UCSD-AML1 (cell line): ENCODE measurements around the gene PRKAG2.
A peak's percentile ranks its signal among the peaks of the same experiment; 100 is the strongest.

Experiments used
- DNase-seq: peaks from one replicate; lab custom pipeline; 2025; ENCODE audit not compliant: unreplicated experiment; lab: John Stamatoyannopoulos, UW

The PRKAG2 gene

GRCh38 chr7:151900986-151901621 is 24.2 kb upstream of the PRKAG2 start:
- DNase-seq = no peak

GRCh38 chr7:151900591-151900985 is 23.7 kb upstream of the PRKAG2 start:
- DNase-seq = no peak

GRCh38 chr7:151899513-151900360 is 22.8 kb upstream of the PRKAG2 start:
- no peak for DNase-seq

GRCh38 chr7:151897951-151898686 is 21.2 kb upstream of the PRKAG2 start:
- no peak for DNase-seq

- DNase-seq = no peak
These were observed 20.3 kb upstream of the PRKAG2 start for GRCh38 chr7:151897161-151897731.

GRCh38 chr7:151896486-151896885 is 19.6 kb upstream of the PRKAG2 start:
- no peak for DNase-seq

GRCh38 chr7:151896086-151896485 is 19.2 kb upstream of the PRKAG2 start:
- no peak for DNase-seq

GRCh38 chr7:151895631-151896031 is 18.7 kb upstream of the PRKAG2 start:
- DNase-seq = no peak

- no peak for DNase-seq
These were observed 18.2 kb upstream of the PRKAG2 start for GRCh38 chr7:151895008-151895630.

GRCh38 chr7:151894111-151895007 is 17.4 kb upstream of the PRKAG2 start:
- no peak for DNase-seq

- DNase-seq = no peak
These were observed 16.5 kb upstream of the PRKAG2 start for GRCh38 chr7:151893405-151893923.

- no peak for DNase-seq
These were observed 14.8 kb upstream of the PRKAG2 start for GRCh38 chr7:151891753-151892152.

- no peak for DNase-seq
These were observed 14.3 kb upstream of the PRKAG2 start for GRCh38 chr7:151891182-151891581.

GRCh38 chr7:151890355-151891004 is 13.6 kb upstream of the PRKAG2 start:
- DNase-seq = peak; percentile 19

GRCh38 chr7:151889406-151890354 is 12.8 kb upstream of the PRKAG2 start:
- DNase-seq = no peak

GRCh38 chr7:151888079-151889067 is 11.5 kb upstream of the PRKAG2 start:
- no peak for DNase-seq

- DNase-seq = no peak
These were observed 9.9 kb upstream of the PRKAG2 start for GRCh38 chr7:151886783-151887182.
